ENCODE measurements around the gene TNRC18. TPM values are rescaled to one million over a fixed set of nuclear protein-coding genes. Genes with fewer than 3 reads are reported as not detected.
"Not testable (repeated sequence)": the region's sequence is repeated elsewhere in the genome, so short reads cannot be mapped to it uniquely, and the experiment has no call there.

TNRC18 gene
- total RNA-seq, 4 donors from 2014 or later = 17.9 to 75.5 (median 48.4) TPM

GRCh38 chr7:5265320-5266190, 158.1 kb downstream of the TNRC18 start:
- H3K9me3 ChIP-seq = no peaks in the 10 kb centered on the region
- no peaks in the 10 kb centered on the region for H3K27me3 ChIP-seq
- no peaks in the 10 kb centered on the region for H3K4me1 ChIP-seq
- H3K36me3 ChIP-seq = no peaks in the 10 kb centered on the region
- WGBS, 2 donors = 48 to 67% methylated on average over 12 to 14 of the region's 19 CpGs
- DNase-seq = no peak
- TF ChIP-seq CTCF (IDR thresholded peaks at IDR 0.05) (no peak), POLR2A (IDR thresholded peaks at IDR 0.05) (no peak)
- no peak overlapping the region for H3K27ac ChIP-seq
- intact Hi-C loops (cut with DNase I) = no loop called here
- no peak overlapping the region for H3K4me3 ChIP-seq

GRCh38 chr7:5263066-5263465, 160.6 kb downstream of the TNRC18 start:
- H3K27ac ChIP-seq; H3K36me3 ChIP-seq; H3K27me3 ChIP-seq; intact Hi-C loops (cut with DNase I); H3K4me1 ChIP-seq; H3K9me3 ChIP-seq; DNase-seq; H3K4me3 ChIP-seq: not testable (repeated sequence)
- WGBS, 2 donors = 71 to 73% methylated on average over 7 to 9 of the region's 10 CpGs

- H3K27me3 ChIP-seq; H3K27ac ChIP-seq; DNase-seq; H3K36me3 ChIP-seq; H3K9me3 ChIP-seq; H3K4me1 ChIP-seq; H3K4me3 ChIP-seq; intact Hi-C loops (cut with DNase I): not testable (repeated sequence)
- 79 to 82% methylated on average over 12 to 15 of the region's 15 CpGs for WGBS, 2 donors
Observed at GRCh38 chr7:5260530-5261068, 163.0 kb downstream of the TNRC18 start.

Other genes starting within 250 kb of the TNRC18 start
- gene WIPI2, start 233.6 kb downstream of the TNRC18 start, total RNA-seq = 10 to 100 TPM; 31.5 to 51.7 (median 43.2) TPM
- under 1 TPM in 3 of 4 donors, not detected in 1; 0.44 to 0.57 (median 0.53) TPM for gene SLC29A4, start 140.9 kb downstream of the TNRC18 start, total RNA-seq
- gene FBXL18, start 90.0 kb upstream of the TNRC18 start, total RNA-seq = 1 to 10 TPM; 6.2 to 9.6 (median 8.3) TPM
- 1,000 to 10,000 TPM; 1,929 to 4,068 (median 3,351) TPM for gene ACTB, start 106.8 kb upstream of the TNRC18 start, total RNA-seq
- 100 to 1,000 TPM in 2 of 4 donors, 10 to 100 TPM in 2; 63.9 to 236 (median 102) TPM for gene FSCN1, start 169.0 kb upstream of the TNRC18 start, total RNA-seq

Data from esophagus squamous epithelium (tissue), 5 donors.